Stimulated activated CD4-positive, alpha-beta T cell treated with anti-CD3 and anti-CD28 coated beads, Interleukin-1b, Interleukin-23, amount 100 ng/mL, for 1 hour (primary cell): Measurements from ENCODE around the gene LRP1B.

Experiments used
- DNase-seq, 2 donors: peaks; one replicate each; pipeline ENCODE4 v3.0.0-alpha.2; 2020; ENCODE audit warnings: low read depth in 2 of 2

The LRP1B gene

DNA sequence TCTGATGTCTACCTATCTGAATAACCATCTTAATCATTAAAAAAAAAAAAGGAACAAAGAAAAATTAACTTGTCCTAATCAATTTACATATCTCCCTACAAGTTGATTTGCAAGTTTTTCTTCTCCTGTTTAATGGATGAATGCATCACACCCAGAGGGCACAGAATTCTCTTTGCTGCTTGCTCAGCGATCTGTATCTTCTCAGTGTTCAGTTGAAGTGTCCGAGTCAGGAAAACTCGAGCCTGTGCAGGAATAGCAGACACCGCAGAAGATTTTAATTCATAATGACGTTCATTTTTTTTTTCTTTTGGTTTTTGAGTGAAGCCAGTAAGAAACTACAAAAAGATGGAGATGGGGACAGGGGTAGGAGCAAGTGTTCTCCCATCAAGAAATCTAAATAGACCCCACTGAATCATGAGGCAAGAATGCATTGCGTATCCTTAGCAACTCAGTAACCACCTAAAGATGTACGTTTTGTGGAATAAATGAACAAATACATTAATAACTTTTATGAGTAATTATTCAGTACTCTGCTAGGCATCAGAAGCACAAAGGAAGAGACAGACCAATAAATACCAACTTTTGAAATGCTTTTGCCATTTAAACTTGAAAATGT is 675.5 kb downstream of the LRP1B start:
- DNase-seq: no peak

DNA sequence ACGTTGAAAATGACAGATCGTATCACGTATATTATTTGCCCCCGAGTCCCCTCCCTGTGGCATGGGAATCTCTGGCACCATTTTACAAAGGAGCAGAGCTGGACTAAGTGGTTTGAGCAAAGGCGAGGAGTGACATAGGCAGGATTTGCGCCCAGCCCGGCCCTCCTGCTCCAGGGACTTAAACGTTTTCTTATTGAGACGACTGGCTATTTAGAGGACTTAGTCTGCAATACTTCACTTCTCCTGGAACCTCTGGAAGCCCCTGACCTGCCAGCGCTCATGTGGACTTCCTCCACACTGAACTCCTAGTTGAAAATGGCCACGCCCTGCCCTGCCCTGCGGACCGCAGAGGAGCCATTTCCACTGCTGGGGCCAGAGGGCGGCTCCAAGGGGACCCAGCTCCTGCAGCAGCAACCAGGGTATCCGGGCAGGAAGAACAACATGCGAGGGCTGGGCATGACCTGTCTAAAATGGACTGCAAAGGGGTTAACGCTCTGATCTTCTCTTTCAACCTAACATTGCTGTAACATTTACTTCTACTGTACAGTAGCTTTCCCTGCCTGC is 690.7 kb downstream of the LRP1B start:
- no peak for DNase-seq

DNA sequence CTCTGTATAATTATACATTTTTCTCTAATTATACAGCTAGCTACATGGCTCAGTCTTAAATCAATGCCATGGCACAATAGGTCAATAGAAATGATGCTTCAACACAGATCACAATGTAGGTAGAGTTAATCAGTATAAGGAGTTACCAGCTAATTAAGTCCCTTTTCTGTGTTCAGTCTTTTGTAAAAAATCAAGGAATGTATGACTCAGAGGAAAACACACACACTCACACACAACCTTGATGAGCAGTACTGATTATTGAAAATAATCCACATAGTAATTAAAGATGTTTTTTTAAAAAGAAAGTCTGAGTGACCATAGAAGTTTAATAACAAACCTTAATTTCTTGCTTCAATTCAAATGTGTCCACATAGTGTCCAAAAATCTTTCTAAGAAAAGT is 691.3 kb downstream of the LRP1B start:
- no peak for DNase-seq

DNA sequence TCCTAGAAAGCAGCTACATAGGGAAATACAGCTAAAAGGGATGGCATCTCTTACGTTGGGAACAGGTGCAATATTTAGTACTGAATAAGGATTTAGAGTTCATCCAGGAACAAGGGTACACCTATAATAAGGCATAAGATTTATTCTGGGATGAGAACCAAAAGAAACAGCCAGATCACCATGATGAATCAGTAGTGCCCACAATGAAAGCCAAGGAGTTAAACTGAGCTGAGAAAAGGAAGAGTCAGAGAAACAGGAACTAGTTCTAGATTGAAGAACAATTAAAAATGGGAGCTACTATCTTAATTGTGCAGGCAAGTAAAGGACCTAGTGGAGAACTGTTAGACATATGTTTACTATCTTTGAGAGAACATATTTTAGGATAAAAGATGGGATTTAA is 692.3 kb downstream of the LRP1B start:
- no peak for DNase-seq

DNA sequence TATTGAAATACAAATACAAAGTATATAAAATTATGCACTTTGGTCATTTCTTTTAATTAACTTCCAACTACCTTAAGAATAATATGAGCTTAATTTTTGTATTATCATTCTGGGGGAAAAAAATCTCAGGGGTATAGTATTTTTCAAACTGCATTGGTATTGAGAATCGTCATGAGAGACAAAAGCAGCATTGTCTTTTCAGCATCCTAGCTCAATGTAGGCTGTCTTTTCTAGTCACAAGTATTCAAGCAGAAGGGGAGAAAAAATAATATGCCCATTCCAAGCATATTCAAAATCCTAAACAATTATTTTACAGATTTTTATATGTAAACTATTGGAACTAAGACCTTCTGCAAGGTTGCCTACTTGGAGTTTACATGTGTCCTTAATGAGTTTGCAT is 693.3 kb downstream of the LRP1B start:
- no peak for DNase-seq

DNA sequence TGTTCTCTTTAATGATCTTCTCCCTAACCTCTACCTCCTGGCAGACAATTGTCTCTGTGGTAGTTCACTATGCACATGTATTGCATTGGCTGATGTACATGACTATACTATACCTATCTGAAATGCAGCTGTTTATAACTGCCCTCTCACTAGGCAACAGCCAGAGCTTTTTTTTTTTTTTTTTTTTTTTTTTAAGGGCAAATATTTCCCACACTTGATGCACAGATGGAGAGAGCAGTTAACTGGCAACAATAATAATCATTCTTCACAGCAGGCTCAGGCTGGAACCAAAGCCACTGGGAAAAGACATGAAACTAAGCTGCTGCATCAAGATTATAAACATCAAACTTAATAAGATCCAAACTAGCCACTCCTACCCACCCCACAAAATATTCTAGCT is 707.7 kb downstream of the LRP1B start:
- DNase-seq: no peak

DNA sequence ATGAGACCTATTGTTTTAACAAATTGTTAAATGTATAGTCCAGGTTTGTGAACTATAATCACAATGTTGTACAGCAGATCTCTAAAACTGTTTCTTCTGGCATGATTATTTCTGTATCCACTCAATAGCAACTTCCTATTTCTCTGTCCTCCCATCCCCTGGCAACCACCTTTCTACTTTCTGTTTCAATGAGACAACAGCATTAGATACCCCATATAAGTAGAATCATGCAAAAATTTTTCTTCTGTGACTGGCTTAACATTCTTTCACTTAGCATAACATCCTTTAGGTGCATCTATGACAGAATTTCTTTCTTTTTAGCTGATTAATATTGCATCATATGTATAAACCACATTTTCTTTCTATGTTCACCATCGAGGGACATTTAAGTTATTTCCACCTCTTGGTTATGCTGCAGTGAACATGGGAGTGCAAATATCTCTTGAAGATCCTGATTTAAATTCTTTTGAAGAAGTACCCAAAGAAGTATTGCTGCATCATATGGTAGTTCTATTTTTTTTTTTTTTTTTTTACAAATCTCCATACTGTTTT is 713.5 kb downstream of the LRP1B start:
- no peak for DNase-seq

DNA sequence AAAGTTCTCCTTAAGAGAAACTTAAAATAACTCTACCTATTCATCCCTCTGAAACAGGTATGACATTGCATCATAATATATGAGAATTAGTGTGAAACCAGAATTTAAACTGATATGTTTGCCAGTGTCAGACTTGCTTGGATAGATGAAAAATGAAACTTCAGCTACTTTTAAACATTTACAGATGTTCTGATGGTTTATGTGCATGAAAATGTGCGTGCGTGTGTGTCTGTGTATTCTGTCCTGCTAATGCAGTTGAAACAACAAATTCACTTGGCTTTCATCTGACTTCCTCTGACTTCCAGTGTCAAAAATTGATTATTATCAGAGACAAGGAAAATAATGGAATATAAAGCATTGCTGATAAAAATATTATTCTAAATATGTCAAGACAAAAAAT is 719.4 kb downstream of the LRP1B start:
- no peak for DNase-seq

DNA sequence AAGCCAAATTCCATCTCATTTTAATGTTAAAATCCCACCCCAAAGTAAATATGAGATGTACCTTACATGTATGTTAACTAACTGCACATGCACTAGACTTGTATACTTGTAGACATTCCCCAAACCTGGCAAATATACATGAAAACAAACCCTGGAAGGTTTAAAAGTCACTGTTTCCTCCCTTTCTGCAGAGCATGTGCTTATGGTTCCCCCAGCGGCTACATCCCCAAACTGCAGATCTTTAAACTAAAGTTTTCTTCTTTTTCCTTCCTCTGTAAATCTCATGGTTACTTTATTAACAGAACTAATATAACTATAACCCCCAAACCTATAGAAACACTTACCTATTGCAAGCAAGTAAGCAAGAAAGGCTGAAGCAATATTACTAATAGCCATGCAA is 731.5 kb downstream of the LRP1B start:
- no peak for DNase-seq

DNA sequence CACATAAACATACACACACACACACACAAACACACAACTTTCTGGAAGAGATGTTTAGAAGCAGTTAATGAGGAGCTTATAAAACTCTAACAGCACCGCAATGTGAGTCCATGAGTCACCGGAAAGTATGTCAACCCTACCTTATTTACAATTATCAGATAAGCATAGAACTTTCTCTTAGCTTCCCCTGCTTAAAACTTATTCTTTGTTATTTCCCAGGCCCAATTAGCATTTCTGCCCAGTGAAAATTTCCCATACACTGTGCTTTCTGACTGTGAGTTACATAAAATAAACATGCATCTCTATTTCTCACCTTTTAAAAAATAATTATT is 737.6 kb downstream of the LRP1B start:
- no peak for DNase-seq

DNA sequence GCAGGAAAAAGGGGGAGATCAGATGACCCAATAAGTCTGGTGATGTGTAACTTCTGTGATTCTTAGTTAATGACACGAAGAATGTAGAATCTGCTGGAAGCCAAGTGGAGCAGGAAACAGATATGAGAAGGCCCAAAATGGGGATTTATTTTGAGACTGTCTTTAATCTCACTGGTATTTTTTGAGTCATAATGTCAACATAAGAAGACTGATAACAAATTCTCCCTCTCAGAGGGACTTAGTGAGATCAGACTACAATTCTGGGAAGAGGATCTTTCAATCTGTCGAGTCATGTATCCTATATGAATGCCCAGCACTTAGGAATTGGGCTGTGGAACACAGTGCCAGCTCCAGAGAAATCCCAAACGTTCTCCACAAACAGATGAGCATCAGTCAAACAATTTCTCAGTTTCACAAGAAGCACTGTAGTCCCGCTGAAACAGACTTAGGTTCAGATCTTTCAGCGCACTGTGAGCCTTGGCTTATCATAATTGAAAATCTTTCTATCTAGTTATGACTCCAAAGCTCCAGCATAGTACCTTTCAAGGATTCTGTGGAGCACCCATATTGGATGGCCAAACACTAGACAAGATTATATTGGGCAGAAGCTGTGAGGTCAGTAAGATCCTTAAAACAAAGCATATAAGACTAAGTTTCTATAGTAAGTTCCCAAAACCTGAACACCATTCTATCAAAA is 738.2 kb downstream of the LRP1B start:
- no peak for DNase-seq

DNA sequence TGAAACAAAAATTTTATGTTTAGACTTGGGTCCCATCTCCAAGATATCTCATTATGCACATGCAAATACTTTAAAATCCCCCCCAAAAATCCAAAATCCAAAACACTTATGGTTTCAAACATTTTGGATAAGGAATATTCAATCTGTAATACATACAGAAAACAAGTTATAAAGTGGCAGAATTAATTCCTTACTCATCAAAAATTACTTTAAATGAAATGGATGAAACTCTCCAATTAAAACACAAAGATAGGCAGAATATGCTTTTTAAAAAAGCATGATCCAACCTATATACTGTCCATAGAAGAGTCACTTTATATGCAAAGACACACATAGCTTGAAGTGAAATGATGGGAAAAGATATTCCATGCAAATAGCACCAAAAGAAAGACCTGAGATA is 744.6 kb downstream of the LRP1B start:
- DNase-seq: no peak

DNA sequence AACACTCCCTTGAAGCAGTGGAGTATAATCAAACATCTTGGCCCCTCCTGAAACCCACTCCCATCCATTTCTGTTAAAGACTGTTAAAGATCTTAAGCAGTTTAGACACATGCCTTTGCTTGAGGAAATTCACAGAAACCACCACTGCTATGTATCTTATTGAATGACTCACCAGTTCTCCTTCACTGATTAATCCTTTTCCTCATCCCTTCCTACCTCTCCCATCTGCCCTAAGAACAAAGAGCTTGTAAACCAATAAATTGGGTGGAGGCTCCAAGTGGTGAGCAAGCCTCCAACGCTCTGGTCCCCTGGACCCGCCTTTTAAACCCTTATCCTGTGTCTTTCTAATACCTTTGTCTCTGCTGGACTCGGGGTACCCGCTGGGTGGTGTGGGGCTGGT is 746.1 kb downstream of the LRP1B start:
- DNase-seq: no peak

DNA sequence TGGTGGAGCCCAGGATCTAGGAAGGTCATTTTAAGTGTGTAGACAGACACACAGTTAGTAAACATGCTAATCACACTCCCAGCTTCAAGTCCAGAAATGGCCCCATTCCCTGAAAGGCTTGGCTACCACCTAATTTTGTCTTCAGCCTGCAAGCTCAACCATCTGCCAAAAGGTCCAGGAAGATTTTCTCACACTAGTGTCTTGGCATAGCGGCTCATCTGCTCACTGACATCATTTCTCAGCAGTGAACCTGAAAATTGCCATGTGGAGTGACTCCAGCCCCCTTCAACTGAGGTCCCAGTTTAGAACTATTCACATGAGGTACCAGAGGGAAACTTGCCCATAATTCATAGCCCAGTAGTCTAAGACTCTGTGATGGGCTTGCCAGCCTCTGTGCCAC is 748.9 kb downstream of the LRP1B start:
- DNase-seq: no peak

DNA sequence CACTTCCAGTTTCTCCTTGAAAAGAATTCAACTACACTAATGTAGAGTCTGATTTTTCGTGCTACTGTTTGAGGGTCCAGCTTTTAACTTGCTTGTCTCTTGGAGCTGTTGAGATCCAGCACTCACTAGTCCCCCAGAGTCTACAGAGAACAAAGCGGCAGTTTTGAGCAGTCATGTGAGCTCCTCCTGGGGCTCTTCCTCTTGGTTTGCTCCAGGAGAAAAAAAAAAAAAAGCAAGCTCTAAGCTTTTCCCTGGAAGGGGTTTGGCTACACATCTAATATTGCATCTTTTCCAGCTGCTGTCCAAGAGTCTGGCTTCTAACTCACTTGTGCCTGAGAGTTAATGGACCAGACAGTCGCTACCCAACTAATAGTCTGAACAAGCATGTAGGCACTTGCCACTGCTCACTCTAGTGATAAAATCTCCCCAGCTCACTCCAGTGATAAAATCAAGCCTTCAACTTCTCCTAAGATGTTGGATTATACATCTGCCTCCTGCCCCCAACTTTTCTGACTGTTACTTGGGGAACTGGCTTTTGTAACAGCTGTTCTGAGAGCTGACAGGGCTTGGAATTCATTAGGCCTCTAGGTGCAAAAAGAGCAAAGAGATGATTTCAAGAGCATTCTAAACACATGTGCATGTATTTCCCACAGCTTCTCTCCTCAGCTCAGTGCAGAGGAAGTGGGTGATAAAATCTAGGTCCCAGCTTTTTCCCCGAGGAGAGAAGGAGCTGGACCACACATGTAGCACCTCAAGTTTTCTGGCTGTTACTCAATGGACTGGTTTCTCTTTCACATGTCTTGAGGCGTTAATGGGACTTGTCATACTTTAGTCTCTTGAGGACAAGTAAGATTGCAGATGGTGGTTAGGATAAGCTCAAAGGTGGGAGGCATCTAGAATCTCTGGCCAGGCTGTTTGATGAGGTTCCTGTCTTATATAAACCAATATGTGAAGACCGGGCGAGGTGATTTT is 750.5 kb downstream of the LRP1B start:
- no peak for DNase-seq

DNA sequence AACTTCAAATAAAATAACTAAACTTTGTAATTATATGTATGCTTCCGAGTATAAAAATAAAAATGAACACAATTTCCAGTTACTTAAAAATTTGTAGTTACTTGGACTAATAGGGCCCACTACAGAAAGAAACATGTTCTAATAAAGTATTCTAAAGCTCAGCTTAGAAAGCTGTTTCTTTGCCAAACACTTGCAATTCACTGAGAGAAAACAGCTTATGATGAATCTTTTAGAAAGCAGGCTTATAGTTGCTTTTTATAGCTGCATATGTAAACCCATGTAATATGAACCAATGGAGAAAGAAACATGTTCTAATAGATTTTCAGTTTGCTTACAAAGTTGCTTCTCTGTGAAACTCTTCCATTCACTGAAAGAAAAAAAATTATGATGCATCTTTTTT is 766.0 kb downstream of the LRP1B start:
- no peak for DNase-seq

DNA sequence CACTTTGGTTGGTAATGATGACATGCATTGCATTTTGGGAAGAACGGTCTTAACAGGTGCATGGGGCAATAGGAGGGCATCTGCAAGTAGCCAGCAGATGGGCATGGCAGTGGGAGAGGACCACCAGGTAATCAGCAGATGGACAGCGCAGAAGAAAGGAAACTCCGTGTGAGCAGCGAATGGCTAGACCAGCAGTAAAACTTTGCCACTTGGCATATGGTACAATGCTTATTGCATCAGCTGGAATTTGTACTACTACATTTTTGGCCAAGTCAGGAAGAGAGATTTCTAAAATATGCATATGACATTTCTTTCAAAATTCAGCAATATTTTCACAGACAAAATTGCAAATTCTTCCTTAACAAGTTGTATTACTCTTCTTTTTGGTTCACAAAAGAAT is 768.5 kb downstream of the LRP1B start:
- no peak for DNase-seq

DNA sequence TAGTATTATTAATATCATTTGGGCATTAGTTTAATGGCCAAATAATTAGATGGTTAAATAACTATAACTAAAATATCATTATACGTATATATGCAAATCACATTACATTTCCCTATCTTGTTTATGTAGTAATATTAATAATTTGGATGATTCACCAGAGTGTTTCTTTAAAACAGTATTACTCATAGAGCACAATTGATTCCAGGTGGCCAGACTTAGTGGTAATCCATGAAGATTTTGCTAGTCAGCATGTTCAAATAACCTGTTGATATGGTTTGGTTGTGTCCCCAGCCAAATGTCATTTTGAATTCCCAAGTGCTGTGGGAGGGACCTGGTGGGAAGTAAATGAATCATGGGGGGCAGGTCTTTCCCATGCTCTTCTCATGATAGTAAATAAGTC is 782.3 kb downstream of the LRP1B start:
- DNase-seq: no peak

DNA sequence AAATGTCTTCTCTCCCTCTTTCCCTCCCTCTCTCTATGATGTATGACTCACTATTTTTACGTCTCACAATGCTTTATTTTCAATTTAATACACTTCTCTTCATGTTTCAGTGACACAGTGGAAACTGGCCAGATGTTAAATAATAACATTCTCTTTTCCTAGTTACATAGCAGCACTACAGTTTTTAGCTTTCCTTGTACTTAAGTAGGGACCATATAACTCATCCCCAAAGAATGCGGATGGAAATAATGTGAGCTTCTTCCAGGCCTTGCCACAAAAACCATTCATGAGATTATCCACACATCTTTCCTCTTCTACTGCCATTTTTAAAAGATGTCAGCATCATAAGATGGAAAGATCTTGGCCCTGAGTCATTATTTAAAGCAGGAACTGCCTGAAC is 789.4 kb downstream of the LRP1B start:
- DNase-seq: no peak

DNA sequence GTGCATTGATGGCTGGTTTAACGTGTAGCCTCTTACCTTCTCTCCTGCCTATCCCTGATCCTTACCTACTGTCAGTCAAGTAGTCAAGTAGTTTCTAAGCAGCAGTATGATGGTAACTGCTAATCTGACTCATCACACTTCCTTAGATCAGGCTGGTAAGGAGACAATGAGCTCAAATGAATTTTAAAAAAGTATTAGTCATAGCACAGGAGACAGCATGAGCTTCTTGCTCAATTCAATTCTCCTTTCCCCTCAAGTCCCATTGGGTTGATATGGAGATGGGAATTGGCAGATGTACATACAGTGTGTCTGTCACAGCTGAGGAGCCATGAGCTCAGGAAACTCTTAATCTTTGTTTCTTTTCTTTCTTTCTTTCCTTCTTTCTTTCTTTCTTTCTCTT is 799.7 kb downstream of the LRP1B start:
- DNase-seq: no peak

DNA sequence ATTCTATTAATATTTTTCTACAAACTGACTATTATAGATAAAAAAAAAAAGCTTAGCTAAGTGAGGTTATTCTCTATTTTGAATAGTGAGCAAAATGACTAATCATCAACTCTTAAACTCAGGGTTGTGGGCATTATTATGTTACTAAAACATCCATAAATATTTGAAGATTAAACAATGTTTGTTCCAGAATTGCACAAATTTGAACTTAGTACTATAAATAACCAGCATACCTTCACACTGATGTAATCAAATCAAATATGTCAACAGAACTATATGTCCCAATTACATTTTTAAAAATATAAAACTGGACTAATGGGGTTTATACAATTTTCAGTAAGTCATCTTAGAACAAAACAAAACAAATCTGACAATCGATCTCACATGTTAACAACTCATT is 800.9 kb downstream of the LRP1B start:
- no peak for DNase-seq

DNA sequence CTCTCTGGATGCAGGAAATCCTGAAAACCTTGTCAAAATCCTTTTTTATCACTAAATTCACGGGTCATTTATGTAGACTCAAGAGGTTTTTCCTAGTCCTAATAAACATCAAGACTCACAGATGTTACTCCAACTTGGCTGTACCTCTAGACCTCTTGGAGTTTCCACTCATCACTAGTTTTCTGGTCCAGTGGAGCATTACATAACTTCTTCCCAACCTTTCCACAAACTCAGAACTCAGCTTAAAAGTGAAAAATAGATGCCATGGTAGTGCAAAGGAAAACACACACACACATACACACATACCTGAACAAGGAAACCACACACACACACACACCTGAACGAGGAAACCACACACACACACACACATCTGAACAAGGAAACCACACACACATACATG is 807.2 kb downstream of the LRP1B start:
- DNase-seq: no peak
